A549 (cell line): ENCODE data around the gene TBC1D1.

ENCODE experiments used
- BCL3 ChIP-seq: fragments of >200 bp; sonication (Bioruptor Twin); formaldehyde crosslinking; IDR thresholded peaks from 3 replicates; pipeline ENCODE4 v1.6.1; 2016
- CEBPB ChIP-seq, 2 experiments: fragments of >200 bp in 1 of 2; sonication (Bioruptor Twin) in 1 of 2; formaldehyde crosslinking in 1 of 2; IDR thresholded peaks; 2 replicates each; pipeline ENCODE4 v1.6.1; 2012 to 2016
- CHD4 ChIP-seq: fragments of 200-600 bp; sonication (generic); IDR thresholded peaks from 2 replicates; pipeline ENCODE4 v1.6.1; 2016; ENCODE audit warnings: antibody characterized with exemption, mild to moderate bottlenecking, borderline replicate concordance
- HOXB5 ChIP-seq: fragments of 250-450 bp; sonication (Bioruptor Pico); IDR thresholded peaks from 2 replicates; pipeline ENCODE4 v1.5.0; 2020; ENCODE audit warnings: mild to moderate bottlenecking, moderate library complexity
- JUN ChIP-seq, 2 experiments: fragments of >200 bp; sonication (Bioruptor Twin); formaldehyde crosslinking; IDR thresholded peaks; 2 replicates in 1 of 2; 3 replicates in 1 of 2; pipeline ENCODE4 v1.6.1; 2016 to 2017
- SMC3 ChIP-seq: fragments of >200 bp; sonication (Bioruptor Twin); formaldehyde crosslinking; IDR thresholded peaks from 3 replicates; pipeline ENCODE4 v1.6.1; 2018; ENCODE audit warnings: inconsistent platforms
- ZFP36 ChIP-seq: fragments of 450-650 bp; IDR thresholded peaks from 2 replicates; pipeline ENCODE4 v1.6.1; 2014; ENCODE audit warnings: borderline replicate concordance; ENCODE audit not compliant: partially characterized antibody
- TF ChIP-seq, protein P1 (sequence below): fragments of >200 bp; sonication (Bioruptor Twin); formaldehyde crosslinking; IDR thresholded peaks from 3 replicates; pipeline ENCODE4 v1.5.1; 2016
- TF ChIP-seq, protein P2 (sequence below): fragments of 450-650 bp; IDR thresholded peaks from 2 replicates; pipeline ENCODE4 v1.6.1; 2014; ENCODE audit warnings: antibody characterized with exemption
- TF ChIP-seq, protein P3 (sequence below): fragments of 200-600 bp; sonication (generic); IDR thresholded peaks from 2 replicates; pipeline ENCODE4 v1.6.1; 2016; ENCODE audit warnings: antibody characterized with exemption, mild to moderate bottlenecking, moderate library complexity

DNA sequence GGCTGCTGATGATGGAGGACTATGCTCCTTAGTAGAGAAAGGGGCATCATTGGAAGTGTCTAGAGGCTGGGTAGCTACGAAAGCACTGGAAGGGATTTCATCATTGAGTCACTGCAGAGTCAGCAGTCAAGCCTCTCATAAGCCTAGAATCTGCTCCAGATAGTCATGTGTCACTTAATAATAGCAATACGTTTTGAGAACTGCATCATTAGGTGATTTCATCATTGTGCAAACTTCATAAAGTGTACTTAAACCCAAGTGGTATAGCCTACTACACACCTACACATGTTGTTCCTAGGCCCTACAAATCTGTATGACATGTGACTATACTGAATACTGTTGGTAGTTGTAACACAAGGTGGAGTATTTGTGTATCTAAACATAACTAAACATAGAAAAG is 234.9 kb downstream of the TBC1D1 start:
- TF ChIP-seq ZFP36: no peak
- TF ChIP-seq CHD4: no peak
- no peak for TF ChIP-seq BCL3
- no peak for TF ChIP-seq SMC3
- TF ChIP-seq JUN (IDR thresholded peaks at IDR 0.05): no peak
- TF ChIP-seq, protein P1, sequence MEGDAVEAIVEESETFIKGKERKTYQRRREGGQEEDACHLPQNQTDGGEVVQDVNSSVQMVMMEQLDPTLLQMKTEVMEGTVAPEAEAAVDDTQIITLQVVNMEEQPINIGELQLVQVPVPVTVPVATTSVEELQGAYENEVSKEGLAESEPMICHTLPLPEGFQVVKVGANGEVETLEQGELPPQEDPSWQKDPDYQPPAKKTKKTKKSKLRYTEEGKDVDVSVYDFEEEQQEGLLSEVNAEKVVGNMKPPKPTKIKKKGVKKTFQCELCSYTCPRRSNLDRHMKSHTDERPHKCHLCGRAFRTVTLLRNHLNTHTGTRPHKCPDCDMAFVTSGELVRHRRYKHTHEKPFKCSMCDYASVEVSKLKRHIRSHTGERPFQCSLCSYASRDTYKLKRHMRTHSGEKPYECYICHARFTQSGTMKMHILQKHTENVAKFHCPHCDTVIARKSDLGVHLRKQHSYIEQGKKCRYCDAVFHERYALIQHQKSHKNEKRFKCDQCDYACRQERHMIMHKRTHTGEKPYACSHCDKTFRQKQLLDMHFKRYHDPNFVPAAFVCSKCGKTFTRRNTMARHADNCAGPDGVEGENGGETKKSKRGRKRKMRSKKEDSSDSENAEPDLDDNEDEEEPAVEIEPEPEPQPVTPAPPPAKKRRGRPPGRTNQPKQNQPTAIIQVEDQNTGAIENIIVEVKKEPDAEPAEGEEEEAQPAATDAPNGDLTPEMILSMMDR: no peak
- no peak for TF ChIP-seq HOXB5 (CRISPR knock-in tag)
- TF ChIP-seq, protein P2, sequence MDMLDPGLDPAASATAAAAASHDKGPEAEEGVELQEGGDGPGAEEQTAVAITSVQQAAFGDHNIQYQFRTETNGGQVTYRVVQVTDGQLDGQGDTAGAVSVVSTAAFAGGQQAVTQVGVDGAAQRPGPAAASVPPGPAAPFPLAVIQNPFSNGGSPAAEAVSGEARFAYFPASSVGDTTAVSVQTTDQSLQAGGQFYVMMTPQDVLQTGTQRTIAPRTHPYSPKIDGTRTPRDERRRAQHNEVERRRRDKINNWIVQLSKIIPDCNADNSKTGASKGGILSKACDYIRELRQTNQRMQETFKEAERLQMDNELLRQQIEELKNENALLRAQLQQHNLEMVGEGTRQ: no peak
- TF ChIP-seq, protein P3, sequence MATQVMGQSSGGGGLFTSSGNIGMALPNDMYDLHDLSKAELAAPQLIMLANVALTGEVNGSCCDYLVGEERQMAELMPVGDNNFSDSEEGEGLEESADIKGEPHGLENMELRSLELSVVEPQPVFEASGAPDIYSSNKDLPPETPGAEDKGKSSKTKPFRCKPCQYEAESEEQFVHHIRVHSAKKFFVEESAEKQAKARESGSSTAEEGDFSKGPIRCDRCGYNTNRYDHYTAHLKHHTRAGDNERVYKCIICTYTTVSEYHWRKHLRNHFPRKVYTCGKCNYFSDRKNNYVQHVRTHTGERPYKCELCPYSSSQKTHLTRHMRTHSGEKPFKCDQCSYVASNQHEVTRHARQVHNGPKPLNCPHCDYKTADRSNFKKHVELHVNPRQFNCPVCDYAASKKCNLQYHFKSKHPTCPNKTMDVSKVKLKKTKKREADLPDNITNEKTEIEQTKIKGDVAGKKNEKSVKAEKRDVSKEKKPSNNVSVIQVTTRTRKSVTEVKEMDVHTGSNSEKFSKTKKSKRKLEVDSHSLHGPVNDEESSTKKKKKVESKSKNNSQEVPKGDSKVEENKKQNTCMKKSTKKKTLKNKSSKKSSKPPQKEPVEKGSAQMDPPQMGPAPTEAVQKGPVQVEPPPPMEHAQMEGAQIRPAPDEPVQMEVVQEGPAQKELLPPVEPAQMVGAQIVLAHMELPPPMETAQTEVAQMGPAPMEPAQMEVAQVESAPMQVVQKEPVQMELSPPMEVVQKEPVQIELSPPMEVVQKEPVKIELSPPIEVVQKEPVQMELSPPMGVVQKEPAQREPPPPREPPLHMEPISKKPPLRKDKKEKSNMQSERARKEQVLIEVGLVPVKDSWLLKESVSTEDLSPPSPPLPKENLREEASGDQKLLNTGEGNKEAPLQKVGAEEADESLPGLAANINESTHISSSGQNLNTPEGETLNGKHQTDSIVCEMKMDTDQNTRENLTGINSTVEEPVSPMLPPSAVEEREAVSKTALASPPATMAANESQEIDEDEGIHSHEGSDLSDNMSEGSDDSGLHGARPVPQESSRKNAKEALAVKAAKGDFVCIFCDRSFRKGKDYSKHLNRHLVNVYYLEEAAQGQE: no peak
- TF ChIP-seq CEBPB (IDR thresholded peaks at IDR 0.05): no peak
